HepG2 (cell line): ENCODE data around the gene SLC25A23. TPM values are rescaled to one million over a fixed set of nuclear protein-coding genes. Genes with fewer than 3 reads are reported as not detected.

Experiments
- HNRNPUL1 ChIP-seq: fragments of 200-400 bp; formaldehyde crosslinking; IDR thresholded peaks from 2 replicates; pipeline ENCODE4 v1.6.1; 2017; ENCODE audit warnings: low read depth, mild to moderate bottlenecking, low read length, moderate library complexity
- RFX5 ChIP-seq: IDR thresholded peaks from 2 replicates; pipeline ENCODE4 v1.6.1; 2011; ENCODE audit warnings: low read depth, low read length, improper control_type of control experiment
- ZNF468 ChIP-seq: sonication (generic); formaldehyde crosslinking; IDR thresholded peaks from 2 replicates; pipeline ENCODE4 v1.8.0; 2022; ENCODE audit warnings: mild to moderate bottlenecking, moderate library complexity, missing genetic modification reagents
- polyA plus RNA-seq, 8 experiments: library from polyadenylated mRNA; depleted of rRNA in 3 of 8; stranded (reverse) in 7 of 8; unstranded in 1 of 8; fragments of >200 nt; fragmentation: Illumina TruSeq in 4 of 8; extraction: Trizol in 4 of 8; gene quantifications; 2 replicates each; pipeline versions ENCODE4 v1.2.1 to v1.2.3, GENCODE V29; 2011 to 2016; ENCODE audit warnings: low read depth in 4 of 8, missing spikeins in 1 of 8, mixed read lengths in 1 of 8; ENCODE audit not compliant: insufficient read depth in 1 of 8
- total RNA-seq, 5 experiments: library from RNA; depleted of rRNA; stranded (reverse); fragments of >200 nt; fragmentation: Illumina TruSeq; extraction: Trizol; gene quantifications; 2 replicates each; pipeline ENCODE4 v1.2.3, GENCODE V29; 2016; ENCODE audit warnings: low read depth in 1 of 5
- TF ChIP-seq, protein P1 (sequence below): sonication (generic); formaldehyde crosslinking; IDR thresholded peaks from 2 replicates; pipeline ENCODE4 v1.8.0; 2022; ENCODE audit warnings: mild to moderate bottlenecking, missing genetic modification reagents, moderate library complexity
- TF ChIP-seq, protein P2 (sequence below): sonication (generic); formaldehyde crosslinking; IDR thresholded peaks from 2 replicates; pipeline ENCODE4 v1.5.1; 2020; ENCODE audit warnings: mild to moderate bottlenecking, missing genetic modification reagents, borderline replicate concordance
- TF ChIP-seq, protein P3 (sequence below): sonication (generic); formaldehyde crosslinking; IDR thresholded peaks from 2 replicates; pipeline ENCODE4 v1.5.1; 2020; ENCODE audit warnings: mild to moderate bottlenecking, missing genetic modification reagents, borderline replicate concordance
- TF ChIP-seq, protein P4 (sequence below): sonication (generic); formaldehyde crosslinking; IDR thresholded peaks from 2 replicates; pipeline ENCODE4 v1.4.0; 2020; ENCODE audit warnings: missing genetic modification reagents
- TF ChIP-seq, protein P5 (sequence below): sonication (generic); formaldehyde crosslinking; IDR thresholded peaks from 2 replicates; pipeline ENCODE4 v1.8.0; 2022; ENCODE audit warnings: missing genetic modification reagents, mild to moderate bottlenecking, moderate library complexity, borderline replicate concordance

Gene SLC25A23
- total and polyA plus RNA-seq, 2 of the 13 experiments (the other 11 are each of a cell fraction or from before 2014, with no cell fraction given), result 12.4 to 15.2 TPM

DNA sequence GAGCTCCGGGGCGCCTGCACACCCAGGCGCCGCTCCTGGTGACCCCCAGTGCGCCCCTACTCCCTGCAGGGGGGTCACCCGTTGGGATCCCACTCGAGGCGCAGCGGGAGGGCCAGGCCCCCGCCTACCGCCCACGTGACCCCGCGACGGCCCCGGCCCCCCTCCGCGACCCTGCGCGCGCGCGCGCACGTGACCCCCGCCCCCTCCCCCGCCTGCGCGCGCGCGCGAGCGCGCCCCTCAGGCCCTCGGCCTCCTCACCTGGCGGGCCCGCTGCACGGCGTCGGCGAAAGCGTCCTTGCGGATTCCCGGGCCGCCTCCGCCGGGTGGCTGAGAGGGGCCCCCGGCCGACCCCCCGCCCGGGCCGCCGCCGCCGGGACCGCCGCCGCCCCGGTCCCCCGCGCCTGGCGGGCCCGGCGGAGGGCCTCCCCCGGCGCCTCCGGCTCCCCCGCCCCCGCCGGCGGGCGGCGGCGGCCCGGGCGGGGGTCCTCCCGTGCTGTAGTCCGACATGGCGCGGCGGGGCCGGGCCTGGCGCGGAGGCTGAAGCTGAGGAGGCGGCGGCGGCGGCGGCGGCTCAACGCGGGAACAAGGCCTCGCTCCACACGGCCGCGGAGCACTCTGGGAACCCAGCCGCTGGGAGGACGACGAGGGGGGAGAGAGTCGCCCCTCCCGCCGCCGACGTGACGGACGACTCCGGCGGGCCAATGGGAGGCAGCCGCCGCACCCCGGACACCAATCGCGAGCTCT, 35.2 kb downstream of the SLC25A23 start, which contains the start of gene KHSRP (continued):
- TF ChIP-seq, protein P1, sequence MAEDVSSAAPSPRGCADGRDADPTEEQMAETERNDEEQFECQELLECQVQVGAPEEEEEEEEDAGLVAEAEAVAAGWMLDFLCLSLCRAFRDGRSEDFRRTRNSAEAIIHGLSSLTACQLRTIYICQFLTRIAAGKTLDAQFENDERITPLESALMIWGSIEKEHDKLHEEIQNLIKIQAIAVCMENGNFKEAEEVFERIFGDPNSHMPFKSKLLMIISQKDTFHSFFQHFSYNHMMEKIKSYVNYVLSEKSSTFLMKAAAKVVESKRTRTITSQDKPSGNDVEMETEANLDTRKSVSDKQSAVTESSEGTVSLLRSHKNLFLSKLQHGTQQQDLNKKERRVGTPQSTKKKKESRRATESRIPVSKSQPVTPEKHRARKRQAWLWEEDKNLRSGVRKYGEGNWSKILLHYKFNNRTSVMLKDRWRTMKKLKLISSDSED (CRISPR knock-in tag), result no peak
- TF ChIP-seq, protein P2, sequence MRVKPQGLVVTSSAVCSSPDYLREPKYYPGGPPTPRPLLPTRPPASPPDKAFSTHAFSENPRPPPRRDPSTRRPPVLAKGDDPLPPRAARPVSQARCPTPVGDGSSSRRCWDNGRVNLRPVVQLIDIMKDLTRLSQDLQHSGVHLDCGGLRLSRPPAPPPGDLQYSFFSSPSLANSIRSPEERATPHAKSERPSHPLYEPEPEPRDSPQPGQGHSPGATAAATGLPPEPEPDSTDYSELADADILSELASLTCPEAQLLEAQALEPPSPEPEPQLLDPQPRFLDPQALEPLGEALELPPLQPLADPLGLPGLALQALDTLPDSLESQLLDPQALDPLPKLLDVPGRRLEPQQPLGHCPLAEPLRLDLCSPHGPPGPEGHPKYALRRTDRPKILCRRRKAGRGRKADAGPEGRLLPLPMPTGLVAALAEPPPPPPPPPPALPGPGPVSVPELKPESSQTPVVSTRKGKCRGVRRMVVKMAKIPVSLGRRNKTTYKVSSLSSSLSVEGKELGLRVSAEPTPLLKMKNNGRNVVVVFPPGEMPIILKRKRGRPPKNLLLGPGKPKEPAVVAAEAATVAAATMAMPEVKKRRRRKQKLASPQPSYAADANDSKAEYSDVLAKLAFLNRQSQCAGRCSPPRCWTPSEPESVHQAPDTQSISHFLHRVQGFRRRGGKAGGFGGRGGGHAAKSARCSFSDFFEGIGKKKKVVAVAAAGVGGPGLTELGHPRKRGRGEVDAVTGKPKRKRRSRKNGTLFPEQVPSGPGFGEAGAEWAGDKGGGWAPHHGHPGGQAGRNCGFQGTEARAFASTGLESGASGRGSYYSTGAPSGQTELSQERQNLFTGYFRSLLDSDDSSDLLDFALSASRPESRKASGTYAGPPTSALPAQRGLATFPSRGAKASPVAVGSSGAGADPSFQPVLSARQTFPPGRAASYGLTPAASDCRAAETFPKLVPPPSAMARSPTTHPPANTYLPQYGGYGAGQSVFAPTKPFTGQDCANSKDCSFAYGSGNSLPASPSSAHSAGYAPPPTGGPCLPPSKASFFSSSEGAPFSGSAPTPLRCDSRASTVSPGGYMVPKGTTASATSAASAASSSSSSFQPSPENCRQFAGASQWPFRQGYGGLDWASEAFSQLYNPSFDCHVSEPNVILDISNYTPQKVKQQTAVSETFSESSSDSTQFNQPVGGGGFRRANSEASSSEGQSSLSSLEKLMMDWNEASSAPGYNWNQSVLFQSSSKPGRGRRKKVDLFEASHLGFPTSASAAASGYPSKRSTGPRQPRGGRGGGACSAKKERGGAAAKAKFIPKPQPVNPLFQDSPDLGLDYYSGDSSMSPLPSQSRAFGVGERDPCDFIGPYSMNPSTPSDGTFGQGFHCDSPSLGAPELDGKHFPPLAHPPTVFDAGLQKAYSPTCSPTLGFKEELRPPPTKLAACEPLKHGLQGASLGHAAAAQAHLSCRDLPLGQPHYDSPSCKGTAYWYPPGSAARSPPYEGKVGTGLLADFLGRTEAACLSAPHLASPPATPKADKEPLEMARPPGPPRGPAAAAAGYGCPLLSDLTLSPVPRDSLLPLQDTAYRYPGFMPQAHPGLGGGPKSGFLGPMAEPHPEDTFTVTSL (CRISPR knock-in tag), result no peak
- TF ChIP-seq ZNF468, result no peak
- TF ChIP-seq, protein P3, sequence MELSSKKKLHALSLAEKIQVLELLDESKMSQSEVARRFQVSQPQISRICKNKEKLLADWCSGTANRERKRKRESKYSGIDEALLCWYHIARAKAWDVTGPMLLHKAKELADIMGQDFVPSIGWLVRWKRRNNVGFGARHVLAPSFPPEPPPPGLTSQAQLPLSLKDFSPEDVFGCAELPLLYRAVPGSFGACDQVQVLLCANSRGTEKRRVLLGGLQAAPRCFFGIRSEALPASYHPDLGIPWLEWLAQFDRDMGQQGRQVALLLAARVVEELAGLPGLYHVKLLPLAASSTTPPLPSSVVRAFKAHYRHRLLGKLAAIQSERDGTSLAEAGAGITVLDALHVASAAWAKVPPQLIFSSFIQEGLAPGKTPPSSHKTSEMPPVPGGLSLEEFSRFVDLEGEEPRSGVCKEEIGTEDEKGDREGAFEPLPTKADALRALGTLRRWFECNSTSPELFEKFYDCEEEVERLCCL (CRISPR knock-in tag), result no peak
- TF ChIP-seq RFX5, result no peak
- TF ChIP-seq, protein P4, sequence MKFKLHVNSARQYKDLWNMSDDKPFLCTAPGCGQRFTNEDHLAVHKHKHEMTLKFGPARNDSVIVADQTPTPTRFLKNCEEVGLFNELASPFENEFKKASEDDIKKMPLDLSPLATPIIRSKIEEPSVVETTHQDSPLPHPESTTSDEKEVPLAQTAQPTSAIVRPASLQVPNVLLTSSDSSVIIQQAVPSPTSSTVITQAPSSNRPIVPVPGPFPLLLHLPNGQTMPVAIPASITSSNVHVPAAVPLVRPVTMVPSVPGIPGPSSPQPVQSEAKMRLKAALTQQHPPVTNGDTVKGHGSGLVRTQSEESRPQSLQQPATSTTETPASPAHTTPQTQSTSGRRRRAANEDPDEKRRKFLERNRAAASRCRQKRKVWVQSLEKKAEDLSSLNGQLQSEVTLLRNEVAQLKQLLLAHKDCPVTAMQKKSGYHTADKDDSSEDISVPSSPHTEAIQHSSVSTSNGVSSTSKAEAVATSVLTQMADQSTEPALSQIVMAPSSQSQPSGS, result no peak; the same call in 1 of the 2 replicates
- no peak for TF ChIP-seq HNRNPUL1
- TF ChIP-seq, protein P5, sequence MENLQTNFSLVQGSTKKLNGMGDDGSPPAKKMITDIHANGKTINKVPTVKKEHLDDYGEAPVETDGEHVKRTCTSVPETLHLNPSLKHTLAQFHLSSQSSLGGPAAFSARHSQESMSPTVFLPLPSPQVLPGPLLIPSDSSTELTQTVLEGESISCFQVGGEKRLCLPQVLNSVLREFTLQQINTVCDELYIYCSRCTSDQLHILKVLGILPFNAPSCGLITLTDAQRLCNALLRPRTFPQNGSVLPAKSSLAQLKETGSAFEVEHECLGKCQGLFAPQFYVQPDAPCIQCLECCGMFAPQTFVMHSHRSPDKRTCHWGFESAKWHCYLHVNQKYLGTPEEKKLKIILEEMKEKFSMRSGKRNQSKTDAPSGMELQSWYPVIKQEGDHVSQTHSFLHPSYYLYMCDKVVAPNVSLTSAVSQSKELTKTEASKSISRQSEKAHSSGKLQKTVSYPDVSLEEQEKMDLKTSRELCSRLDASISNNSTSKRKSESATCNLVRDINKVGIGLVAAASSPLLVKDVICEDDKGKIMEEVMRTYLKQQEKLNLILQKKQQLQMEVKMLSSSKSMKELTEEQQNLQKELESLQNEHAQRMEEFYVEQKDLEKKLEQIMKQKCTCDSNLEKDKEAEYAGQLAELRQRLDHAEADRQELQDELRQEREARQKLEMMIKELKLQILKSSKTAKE, result no peak
